Medulla oblongata (tissue), 1 donor: Measurements from ENCODE around the gene CACNA1C.
A peak's percentile ranks its signal among the peaks of the same experiment; 100 is the strongest.
"Not testable (repeated sequence)": the region's sequence is repeated elsewhere in the genome, so short reads cannot be mapped to it uniquely, and the experiment has no call there.

Source experiments
- DNase-seq: peaks from one replicate; pipeline ENCODE4 v3.0.0-alpha.2; 2015; ENCODE audit errors: extremely low spot score

The CACNA1C gene

DNA sequence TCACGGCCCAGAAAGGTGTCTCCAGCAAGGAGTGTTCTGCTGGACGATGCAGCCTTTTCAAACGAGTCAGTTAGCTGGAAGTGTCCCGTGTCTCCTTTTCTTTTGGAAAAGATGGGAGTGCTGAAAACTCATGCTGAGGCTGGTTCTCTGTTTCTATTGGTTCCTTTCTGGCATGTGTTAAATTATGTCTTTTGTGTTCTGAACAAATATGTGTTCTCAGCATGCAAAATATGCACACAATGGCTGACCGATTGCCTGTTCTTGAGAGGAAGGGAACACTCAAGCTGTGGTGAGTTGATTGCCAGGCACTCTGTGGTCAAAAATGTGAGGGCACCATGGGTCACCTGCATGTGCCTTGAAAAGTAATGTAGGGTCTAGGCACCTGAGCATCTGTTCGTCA is 181.3 kb downstream of the CACNA1C start:
- DNase-seq = no peak

DNA sequence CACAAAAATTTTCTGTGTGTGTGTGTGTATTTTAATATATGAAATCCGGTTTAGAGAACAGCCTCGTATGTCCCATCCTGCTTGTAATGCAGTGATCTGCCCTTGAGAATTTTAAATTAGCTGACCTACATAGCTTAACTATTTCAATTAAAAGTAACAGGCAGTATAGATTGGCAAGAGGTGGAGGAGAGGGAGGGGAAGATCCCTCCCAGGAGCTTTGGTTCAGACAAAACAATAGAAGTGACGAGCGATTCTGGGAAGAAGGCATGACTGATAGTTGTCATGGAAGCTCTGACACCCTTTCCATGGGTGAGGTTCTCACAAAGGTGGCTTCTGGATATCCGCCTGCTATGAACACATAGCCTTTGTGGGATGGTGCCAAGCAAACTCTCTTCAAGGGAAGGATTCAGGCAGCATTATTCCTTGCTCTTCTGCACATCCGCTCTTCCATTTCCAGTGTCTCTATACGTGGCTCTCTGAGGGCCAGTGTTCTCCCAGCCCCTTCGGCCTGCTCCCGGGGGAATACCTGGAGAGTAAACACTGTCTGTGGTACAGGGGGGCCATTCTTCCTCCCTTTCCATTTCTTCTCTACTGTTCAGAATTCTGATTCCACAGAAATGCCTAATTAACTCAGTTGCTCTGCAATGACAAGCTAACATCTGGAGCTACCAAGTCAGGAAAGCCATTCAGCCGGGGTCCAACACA is 182.0 kb downstream of the CACNA1C start:
- no peak for DNase-seq

DNA sequence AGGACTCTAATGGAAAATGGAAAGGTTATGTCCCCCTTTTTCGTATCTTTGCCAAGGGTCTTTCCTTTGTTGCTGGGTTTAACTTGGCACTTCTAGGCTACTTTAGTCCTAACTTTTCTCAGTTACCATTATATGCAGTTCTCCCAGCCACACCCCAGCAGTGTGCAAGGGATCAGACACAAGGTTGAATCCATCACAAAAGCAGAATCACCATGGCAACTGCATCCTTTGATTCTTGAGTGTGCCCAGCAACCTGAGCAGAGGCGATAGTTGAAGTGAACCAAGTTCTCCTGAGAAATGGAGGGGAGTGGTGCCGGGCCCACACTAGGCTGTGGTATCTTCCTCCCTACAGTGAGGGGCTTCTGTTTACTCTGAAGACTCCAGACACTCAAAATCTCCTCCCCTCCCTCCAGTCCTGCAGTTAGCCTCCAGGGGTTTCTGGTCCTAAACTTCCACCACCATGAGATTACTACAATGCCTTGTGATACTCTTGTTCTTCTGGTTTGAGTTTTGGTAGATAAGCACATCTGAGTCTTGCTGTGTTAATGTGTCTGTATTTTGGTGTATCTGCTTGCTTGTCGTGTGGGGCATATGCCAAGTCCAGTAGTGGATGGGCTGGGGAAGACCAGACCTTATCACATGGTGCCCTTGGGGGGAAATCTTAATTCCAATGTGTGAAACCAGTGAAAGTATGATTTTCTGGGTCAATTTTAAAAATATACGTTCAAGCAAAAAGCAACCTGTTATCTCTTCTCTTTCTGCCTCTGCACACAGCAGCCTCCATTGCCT is 183.9 kb downstream of the CACNA1C start:
- no peak for DNase-seq

DNA sequence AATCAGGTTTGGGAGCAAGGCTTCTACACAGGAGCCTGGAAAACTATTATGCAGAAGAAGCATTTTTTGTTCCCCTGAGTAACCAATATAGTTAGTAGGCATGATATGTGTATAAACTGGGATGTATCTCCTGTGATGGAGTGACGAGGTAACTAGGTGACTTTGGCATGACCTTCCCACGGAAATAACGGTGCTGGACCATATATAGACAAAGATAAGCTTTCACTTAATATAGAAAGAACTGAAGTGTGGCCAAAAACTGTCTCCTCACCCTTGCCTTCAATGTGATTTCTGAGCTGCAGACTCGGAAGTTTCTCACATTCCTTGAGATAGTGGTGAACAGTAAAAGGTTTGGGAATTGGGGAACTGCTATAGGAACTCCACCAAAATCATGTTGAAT is 185.3 kb downstream of the CACNA1C start:
- no peak for DNase-seq

DNA sequence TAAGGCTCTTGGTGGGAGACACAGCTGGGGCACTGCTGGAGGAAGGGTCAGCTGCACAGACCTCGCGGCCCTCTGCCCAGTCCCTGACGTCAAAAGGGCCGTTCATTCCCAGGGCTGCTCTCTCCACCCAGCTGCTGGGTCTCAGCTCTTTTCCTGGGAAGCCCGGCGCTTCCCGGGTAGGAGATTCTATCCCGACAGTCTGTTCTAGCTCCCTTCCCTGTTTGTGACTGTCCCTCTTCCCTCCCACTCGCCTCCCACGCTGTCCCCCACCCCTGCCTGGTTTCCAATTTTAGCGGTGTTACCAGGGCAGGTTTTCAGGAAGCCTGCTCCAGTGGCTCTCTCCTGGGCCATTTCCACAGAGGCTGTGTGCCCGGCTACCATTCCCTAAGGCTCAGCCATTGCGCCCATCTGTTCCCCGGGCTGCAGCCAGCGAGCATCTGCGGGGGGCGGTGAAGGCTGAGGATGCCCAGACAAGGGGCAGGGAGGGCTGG is 186.6 kb downstream of the CACNA1C start:
- DNase-seq = peak; percentile 6

DNA sequence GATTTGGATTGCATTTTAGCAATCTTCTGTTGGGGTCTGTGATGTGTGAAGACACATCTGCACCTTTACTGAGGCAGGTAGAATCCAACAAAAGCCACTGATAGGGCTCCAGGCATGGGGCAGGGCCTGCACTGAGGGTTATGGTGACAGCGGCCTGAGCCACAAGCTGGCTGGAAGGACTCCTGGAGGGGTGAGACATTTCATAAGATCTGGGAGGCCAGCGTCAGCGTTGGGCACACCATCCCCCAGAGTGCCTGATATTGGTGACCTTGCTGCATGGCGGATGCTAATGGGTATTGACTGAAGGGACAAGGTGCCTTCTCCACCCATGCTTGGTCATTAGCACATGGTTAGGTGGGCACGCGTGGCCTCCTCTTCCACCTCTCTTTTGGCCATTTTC is 187.6 kb downstream of the CACNA1C start:
- DNase-seq = no peak

DNA sequence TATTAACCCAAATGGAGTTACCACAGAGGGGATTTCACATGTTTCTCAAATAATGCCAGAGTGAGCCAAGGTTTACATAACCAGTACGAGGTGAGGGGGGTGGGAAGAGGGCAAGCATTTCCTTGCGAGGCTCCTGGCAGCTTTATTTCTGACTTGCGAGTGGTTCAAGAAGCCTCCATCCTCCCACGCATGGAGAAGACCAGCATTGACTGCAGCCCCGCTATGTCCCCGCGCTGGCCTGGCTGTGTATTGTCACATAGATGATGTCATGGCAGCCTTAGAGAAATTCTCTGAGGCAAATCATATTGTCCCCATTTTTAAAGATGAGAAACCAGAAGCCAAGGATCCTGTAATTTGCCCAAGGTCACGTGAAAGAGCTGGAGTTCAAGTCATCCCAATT is 188.2 kb downstream of the CACNA1C start:
- no peak for DNase-seq

DNA sequence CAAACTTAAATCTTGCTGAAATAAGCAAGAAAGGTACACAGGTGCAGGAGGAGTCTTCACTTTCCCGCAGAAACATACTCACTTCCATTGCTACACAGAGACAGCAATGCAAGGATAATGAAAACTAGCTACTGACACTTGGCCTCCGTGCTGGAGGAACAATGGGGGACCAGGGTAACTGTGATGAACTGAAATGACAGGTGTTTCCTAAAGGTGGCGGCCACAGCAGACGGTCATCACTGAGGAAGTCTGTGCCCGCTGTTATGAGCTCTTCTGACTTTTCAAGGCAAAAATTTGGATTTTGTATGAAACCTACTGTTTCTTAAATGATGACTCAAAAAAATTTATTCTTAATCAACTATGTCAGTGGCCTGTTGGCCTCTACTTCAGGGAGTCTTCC is 189.4 kb downstream of the CACNA1C start:
- DNase-seq = no peak

DNA sequence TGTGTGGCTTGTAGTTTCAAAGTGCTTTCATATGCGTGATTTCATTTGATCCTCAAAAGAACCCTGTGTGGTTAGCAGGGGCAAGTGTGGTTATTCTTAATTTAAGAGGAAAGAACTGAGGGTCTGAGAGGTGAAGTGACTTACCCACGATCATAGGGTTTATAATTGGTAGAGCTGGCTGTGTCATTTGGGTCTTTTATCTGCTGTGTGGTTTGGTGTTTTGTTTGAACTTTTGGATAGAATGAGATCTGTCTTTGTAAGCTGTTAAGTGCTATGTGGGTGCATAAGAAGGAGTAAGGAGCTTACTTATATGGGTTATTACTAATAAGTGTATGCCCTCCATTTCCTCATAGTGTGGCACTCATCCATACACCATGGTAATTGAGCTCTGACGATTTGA is 190.0 kb downstream of the CACNA1C start:
- DNase-seq = no peak

DNA sequence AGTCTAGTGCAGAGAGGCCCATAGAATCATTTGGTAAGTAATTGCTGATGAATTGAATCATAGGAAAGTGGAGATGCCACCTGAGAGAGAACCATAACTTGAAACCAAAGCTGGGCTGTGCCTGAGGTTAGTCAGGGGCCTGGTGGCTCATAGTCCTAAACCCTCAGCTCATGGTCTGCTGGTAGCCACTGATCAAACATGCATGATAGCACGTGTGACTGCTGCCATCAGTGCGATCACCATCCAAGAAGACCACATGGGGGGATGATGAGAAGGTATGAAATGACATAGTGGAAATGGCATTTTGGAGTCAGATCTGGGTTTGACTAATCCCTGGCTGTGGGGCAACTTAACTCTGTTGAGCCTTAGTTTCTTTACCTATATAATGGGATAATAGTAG is 190.5 kb downstream of the CACNA1C start:
- no peak for DNase-seq

DNA sequence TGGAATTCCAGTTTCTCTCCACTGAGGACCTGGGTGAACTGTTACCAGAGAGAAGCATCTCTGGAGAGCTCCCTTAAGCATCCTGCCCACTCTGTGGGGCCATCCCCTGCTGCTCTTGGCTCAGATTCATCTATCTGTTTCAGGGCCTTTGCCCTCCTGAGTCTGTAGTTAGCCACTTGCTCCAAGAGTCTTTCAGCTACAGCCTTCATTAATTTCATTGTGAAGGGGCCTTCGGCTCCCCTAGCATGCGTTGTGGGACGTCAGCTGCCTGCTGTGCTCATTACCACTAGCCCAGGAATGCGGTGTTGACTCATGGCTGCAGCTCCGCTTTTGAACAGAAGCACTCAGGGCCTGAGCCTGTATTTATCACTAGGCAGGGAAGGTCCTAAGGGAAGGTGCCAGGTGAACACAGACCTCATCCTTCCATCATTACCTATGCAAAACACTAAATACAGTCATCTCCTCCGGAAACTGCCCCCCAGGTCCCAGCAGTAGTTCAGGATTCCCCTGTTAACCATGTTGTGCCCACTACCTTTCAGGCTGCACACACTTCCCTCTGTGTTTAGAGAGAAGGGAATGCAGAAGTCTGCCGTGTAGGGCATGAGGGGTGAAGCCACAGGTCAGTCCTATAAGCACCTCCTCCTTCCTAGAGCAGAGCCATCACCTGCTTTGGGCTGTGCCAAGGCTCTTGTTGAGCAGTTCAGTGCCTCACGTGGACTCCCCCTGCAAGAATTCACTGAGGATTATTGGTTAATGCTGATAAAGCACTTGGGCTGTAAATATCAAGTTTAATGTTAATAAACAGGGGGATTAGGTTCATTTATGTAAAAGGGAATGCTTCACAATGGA is 191.4 kb downstream of the CACNA1C start:
- DNase-seq = peak; percentile 15

DNA sequence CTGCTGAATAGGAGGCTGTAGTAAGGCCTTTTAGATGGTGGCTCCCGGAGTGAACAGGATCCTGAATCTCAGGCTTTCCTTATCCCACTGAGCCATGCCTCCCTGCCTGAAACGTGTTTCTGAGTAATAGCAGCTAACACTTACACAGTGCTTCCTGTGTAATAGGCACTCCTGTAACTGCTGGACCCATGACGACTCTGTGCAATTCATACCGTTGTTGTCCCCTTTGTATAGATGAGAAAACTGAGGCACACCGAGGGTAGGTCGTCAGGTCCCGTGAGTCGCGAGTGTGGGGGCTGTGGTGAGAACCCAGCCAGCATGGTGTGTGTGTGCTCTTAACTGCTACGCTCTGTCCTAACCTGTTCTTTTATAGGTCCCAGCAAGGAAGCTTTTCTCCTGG is 193.6 kb downstream of the CACNA1C start:
- no peak for DNase-seq

DNA sequence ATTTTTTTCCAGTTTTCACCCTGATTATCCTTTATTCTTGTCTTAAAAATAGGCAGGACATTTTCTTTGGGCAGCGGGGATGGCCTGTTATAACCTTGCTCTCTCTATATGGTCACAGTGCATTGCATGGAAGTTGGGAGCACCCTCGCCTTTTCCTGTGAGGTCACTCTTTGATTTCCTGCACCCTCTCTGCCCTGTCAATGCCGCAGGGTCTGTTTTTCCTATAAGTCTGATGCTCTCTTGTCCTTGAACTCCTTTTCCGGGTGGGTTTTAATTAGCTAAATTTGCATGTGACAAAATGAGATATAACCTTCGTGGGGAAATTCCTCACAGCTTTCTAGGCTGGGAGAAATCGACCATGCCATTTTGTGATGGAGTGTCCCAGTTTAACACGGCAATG is 194.3 kb downstream of the CACNA1C start:
- no peak for DNase-seq

DNA sequence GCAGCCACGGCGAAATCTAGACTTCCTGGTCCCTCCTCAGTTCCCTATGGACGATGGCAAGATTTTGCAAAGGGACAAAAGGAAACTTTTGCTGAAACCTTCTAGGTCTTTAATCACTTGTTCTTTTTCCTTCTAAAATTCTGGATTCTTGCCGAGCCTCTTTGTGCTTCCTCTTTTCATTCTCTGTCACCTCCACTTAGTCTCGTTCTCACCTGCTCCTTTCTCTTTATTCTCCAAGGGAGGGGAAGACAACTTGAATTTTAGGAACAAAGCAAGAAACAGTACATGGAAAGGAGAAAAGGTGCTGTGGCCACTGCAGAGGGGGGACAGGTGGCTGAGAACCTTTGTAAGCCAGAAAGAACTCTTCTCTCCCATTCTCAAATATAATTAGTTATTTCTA is 194.8 kb downstream of the CACNA1C start:
- no peak for DNase-seq

DNA sequence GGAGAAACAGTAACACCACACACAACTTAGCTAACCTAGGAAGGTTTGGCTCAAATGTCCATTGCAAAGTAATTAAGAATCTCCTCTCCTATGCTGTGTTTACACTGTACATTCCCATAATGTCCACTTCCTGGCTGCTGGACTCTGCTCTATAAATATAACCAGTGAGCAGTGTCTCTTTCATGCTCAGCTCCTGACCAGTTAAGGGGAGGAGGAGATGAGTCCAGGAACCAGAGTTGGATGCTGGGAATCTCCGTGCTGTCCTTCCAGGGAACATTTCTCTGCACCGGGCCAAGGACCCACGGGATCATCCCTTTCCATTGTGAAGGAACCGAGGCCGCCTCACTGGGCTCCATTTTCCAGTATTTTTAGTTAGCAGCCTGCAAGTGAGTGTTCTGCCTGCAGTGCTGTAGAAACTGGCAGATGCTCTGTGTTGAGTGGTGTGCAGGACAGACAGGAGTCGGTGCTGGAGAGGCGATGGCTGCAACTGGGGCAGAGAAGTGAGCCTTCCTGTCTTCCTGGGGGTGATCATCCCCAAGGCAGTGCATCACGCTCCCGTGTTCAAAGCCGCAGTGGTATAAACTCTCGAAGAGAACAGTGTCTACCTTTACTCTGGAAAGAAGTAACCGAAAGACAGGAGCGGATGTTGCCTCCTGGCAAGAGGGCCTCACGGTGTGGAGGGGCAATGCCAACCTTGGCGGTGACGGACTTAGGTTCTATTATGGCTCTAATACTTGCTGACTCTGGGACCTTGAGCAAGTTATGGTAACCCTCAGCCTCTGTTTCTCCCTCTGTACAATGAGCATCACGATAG is 195.5 kb downstream of the CACNA1C start:
- DNase-seq = no peak

DNA sequence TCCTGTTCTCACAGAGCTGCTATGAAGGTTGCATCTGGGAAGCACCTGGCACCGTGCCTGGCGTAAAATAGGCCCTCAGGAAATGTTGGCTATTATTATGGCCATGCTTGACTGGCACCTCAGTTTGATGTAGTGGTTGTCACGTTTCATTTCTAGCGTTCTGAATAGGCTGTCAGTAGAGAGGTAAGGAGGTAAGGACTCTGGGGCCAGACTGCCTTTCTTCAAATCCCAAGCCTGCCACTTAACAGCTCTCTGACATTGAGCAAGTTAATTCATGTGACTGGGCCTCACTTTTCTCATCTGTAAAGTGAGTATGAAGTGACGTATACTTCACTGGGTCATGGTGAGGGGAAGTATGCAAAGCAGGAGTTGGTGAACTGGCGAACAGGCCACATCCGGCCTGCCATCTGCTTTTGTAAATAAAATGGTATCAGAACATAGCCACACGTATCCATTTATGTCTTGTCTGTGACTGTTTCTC is 196.2 kb downstream of the CACNA1C start:
- DNase-seq = no peak

DNA sequence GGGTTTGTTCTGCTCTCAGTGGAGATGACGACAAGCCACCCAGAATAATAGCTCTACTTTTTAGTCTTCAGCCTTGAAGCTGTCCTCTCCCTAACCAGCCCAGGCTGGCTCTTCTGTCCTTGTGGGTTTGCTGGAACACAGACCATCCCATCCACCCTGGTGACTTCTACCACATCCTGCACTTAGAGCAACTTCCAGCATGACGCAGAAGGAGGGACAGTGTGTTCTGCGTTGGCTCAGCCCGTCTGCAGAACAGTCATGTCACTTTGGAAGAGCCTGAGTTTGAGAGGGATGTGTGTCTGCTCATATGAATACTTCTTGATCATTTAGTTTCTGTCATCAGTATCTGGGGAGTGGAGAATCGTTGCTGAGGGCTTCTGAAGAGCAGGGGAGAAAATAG is 198.0 kb downstream of the CACNA1C start:
- DNase-seq = no peak

DNA sequence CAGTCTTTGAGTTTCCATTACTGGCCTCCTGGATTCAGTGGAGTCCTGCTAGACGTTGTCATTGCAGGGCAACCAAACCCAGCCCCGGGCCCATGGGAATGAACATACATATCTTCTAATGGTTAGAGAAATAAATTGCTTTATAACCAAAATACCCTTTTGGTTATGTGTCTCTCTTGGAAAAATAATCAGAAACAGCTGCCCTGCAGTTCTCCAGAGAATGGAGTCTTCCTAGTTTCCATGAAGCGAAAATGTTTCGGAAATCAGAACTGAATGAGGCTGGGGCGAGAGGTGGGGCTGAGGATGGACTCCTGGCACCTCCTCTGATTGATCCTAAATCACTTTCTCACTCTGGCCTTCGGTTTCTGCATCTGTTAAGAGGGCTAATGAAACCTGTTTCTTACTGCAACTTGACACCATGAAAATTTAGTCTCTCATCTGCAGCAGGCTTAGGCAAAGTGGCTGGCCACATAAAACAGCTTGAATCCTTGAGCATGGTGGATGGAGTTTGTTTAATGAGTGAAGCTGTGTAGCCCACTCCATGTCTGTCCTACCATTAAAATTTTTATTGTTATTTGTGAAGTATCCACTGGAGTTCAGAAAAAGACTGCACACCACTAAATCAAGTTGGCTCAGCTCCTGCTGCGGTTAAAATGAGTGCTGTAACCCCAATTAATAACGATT is 198.9 kb downstream of the CACNA1C start:
- DNase-seq = no peak

DNA sequence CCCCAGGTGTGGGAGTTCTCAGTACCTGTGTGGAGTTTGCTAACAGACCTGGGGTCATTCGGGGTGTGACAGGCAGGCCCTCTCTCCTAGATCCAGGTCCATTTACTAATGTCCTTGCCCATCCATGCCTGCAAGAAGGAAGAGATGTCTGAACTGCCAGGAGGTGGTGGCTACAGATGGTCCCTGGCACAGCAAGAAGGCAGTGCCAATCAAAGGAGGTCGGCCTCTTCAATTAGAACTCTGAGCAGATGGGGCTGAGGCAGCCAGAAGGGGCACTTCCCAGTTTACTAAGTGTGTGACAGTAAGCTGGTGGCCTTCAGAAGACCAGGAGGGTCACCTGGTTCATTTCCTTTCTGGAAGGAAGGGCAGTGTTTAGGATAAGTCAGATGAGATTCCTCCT is 202.5 kb downstream of the CACNA1C start:
- no peak for DNase-seq

DNA sequence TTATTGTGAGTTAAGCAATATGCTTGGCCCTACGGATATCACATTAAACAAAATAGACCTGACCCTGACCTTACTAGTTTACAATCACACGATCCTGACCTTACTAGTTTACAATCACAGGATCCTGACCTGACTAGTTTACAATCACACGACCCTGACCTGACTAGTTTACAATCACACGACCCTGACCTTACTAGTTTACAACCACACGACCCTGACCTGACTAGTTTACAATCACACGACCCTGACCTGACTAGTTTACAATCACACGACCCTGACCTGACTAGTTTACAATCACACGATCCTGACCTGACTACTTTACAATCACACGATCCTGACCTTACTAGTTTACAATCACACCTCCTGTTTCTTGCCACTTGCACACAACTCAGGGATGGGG is 202.9 kb downstream of the CACNA1C start:
- not testable (repeated sequence) for DNase-seq

DNA sequence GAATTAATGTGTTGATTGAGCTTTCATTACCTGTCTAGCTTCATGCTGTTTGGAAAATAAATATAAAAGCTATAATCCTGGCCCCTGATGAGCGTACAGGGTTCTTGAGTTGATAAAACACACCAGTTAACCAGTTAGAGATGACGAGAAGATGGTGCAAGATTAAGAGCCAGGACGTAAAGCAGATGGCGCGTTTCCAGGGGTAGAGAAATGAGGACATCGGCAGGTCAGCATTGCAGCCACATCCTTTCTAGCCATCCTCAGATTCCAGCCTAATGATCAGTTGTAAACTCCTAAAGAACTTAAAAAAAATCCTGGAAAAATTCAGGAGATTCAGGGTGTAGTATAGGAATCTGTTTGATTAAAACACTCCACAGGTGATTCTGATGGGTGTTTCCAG is 203.7 kb downstream of the CACNA1C start:
- no peak for DNase-seq
